ENCODE data around the gene LIME1. TPM values are rescaled to one million over a fixed set of nuclear protein-coding genes. Genes with fewer than 3 reads are reported as not detected.

LIME1 gene

Small RNA genes lying within 50 kb of the gene (small RNA-seq; reads per million reads assigned to genes)
- gene LIME1 (ENCODE audit: low read depth) (not detected), gene TNFRSF6B (ENCODE audit: low read depth) (not detected)

Data from mesenchymal stem cell (in vitro differentiated cells and primary cell).